ENCODE measurements around the gene FBN1. TPM values are rescaled to one million over a fixed set of nuclear protein-coding genes. Genes with fewer than 3 reads are reported as not detected.

FBN1 gene
- total RNA-seq, 1 experiment from 2014 or later = 5.2 TPM

GRCh38 chr15:48592933-48593332 is 52.6 kb downstream of the FBN1 start (continued):
- TF ChIP-seq, protein P1, sequence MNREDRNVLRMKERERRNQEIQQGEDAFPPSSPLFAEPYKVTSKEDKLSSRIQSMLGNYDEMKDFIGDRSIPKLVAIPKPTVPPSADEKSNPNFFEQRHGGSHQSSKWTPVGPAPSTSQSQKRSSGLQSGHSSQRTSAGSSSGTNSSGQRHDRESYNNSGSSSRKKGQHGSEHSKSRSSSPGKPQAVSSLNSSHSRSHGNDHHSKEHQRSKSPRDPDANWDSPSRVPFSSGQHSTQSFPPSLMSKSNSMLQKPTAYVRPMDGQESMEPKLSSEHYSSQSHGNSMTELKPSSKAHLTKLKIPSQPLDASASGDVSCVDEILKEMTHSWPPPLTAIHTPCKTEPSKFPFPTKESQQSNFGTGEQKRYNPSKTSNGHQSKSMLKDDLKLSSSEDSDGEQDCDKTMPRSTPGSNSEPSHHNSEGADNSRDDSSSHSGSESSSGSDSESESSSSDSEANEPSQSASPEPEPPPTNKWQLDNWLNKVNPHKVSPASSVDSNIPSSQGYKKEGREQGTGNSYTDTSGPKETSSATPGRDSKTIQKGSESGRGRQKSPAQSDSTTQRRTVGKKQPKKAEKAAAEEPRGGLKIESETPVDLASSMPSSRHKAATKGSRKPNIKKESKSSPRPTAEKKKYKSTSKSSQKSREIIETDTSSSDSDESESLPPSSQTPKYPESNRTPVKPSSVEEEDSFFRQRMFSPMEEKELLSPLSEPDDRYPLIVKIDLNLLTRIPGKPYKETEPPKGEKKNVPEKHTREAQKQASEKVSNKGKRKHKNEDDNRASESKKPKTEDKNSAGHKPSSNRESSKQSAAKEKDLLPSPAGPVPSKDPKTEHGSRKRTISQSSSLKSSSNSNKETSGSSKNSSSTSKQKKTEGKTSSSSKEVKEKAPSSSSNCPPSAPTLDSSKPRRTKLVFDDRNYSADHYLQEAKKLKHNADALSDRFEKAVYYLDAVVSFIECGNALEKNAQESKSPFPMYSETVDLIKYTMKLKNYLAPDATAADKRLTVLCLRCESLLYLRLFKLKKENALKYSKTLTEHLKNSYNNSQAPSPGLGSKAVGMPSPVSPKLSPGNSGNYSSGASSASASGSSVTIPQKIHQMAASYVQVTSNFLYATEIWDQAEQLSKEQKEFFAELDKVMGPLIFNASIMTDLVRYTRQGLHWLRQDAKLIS (CRISPR knock-in tag; IDR thresholded peaks at IDR 0.05; ENCODE audit: borderline replicate concordance) = no peak
- TF ChIP-seq FOXP1 (CRISPR knock-in tag; IDR thresholded peaks at IDR 0.05; ENCODE audit: borderline replicate concordance) (no peak), NFATC4 (CRISPR knock-in tag; IDR thresholded peaks at IDR 0.05) (no peak), E2F5 (CRISPR knock-in tag; IDR thresholded peaks at IDR 0.05) (no peak)

DNA sequence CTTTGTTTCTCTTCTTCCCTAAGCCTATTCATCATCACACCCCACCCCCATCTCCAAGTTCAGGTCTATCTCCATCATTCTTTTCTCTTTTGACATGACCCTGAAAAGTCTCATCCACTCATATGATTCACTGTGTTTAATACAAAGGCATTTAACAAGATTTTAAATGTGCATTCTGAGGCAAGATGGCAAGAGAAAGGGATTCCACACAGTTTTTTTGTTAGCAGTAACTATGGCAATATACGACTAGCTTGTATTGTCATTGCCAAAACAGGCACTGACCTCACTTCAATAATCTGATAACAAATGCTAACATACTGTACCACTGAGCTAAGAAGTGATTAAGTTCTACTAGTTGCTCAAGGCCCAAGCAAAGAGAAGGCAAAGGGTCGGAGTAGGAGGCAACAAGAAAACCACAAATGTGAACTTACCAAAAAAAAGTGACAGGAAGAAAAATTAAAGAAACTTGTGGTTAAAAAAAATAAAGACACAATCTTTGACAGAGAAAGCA is 53.2 kb downstream of the FBN1 start:
- no peak for TF ChIP-seq ZNF232 (CRISPR knock-in tag; IDR thresholded peaks at IDR 0.05)
- no peak for TF ChIP-seq IRF2 (CRISPR knock-in tag; IDR thresholded peaks at IDR 0.05; ENCODE audit: borderline replicate concordance, low read depth)
- TF ChIP-seq JAZF1 (CRISPR knock-in tag; IDR thresholded peaks at IDR 0.05) = no peak
- ChIA-PET POLR2A (no interaction called here), CTCF (no interaction called here)
- Mint-ChIP-seq H3K9me3 (no peaks in the 10 kb centered on the region), H3K36me3 (no peaks in the 10 kb centered on the region), H3K4me3 (no peak overlapping the region), H3K4me1 (peaks cover 7% of the 10 kb centered on the region), H3K27me3 (ENCODE audit: low read depth) (no peaks in the 10 kb centered on the region), H3K27ac (no peak overlapping the region)
- ATAC-seq (no peak), DNase-seq (ENCODE audit: low spot score) (no peak)

- Mint-ChIP-seq H3K27ac (no peak overlapping the region), H3K4me3 (no peak overlapping the region), H3K9me3 (no peaks in the 10 kb centered on the region), H3K4me1 (peaks cover 7% of the 10 kb centered on the region), H3K36me3 (no peaks in the 10 kb centered on the region), H3K27me3 (ENCODE audit: low read depth) (no peaks in the 10 kb centered on the region)
- ATAC-seq (no peak), DNase-seq (ENCODE audit: low spot score) (no peak)
- CTCF ChIA-PET = no interaction called here
- POLR2A ChIA-PET = no interaction called here
- TF ChIP-seq NFATC4 (CRISPR knock-in tag; IDR thresholded peaks at IDR 0.05) (no peak), ZBTB43 (CRISPR knock-in tag; IDR thresholded peaks at IDR 0.05) (no peak), SMAD3 (CRISPR knock-in tag; IDR thresholded peaks at IDR 0.05; ENCODE audit: borderline replicate concordance) (no peak), ATF6 (CRISPR knock-in tag; IDR thresholded peaks at IDR 0.05) (no peak), FOXJ3 (CRISPR knock-in tag; IDR thresholded peaks at IDR 0.05; ENCODE audit: borderline replicate concordance) (no peak), ZNF317 (CRISPR knock-in tag; IDR thresholded peaks at IDR 0.05; ENCODE audit: borderline replicate concordance, low read depth) (no peak), SOX15 (CRISPR knock-in tag; IDR thresholded peaks at IDR 0.05) (no peak), JUN (CRISPR knock-in tag; IDR thresholded peaks at IDR 0.05) (no peak), PREB (CRISPR knock-in tag; IDR thresholded peaks at IDR 0.05; ENCODE audit: borderline replicate concordance) (no peak), HMGA2 (CRISPR knock-in tag; IDR thresholded peaks at IDR 0.05) (no peak), KAT7 (CRISPR knock-in tag; IDR thresholded peaks at IDR 0.05; ENCODE audit: borderline replicate concordance) (no peak)
- TF ChIP-seq, protein P2, sequence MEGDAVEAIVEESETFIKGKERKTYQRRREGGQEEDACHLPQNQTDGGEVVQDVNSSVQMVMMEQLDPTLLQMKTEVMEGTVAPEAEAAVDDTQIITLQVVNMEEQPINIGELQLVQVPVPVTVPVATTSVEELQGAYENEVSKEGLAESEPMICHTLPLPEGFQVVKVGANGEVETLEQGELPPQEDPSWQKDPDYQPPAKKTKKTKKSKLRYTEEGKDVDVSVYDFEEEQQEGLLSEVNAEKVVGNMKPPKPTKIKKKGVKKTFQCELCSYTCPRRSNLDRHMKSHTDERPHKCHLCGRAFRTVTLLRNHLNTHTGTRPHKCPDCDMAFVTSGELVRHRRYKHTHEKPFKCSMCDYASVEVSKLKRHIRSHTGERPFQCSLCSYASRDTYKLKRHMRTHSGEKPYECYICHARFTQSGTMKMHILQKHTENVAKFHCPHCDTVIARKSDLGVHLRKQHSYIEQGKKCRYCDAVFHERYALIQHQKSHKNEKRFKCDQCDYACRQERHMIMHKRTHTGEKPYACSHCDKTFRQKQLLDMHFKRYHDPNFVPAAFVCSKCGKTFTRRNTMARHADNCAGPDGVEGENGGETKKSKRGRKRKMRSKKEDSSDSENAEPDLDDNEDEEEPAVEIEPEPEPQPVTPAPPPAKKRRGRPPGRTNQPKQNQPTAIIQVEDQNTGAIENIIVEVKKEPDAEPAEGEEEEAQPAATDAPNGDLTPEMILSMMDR (IDR thresholded peaks at IDR 0.05) = no peak
- TF ChIP-seq, protein P3, sequence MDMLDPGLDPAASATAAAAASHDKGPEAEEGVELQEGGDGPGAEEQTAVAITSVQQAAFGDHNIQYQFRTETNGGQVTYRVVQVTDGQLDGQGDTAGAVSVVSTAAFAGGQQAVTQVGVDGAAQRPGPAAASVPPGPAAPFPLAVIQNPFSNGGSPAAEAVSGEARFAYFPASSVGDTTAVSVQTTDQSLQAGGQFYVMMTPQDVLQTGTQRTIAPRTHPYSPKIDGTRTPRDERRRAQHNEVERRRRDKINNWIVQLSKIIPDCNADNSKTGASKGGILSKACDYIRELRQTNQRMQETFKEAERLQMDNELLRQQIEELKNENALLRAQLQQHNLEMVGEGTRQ (CRISPR knock-in tag; IDR thresholded peaks at IDR 0.05) = no peak
These were observed 54.8 kb downstream of the FBN1 start for GRCh38 chr15:48590723-48591122.

Data from WTC11 (cell line).